Measurements from ENCODE around the gene CDH4. TPM values are rescaled to one million over a fixed set of nuclear protein-coding genes. Genes with fewer than 3 reads are reported as not detected.
"Not testable (repeated sequence)": the region's sequence is repeated elsewhere in the genome, so short reads cannot be mapped to it uniquely, and the experiment has no call there.

Gene CDH4
- total RNA-seq, 2 donors from 2014 or later: 0.19 to 0.65 TPM

- DNase-seq (ENCODE audit: low spot score): peak; percentile 75
- intact Hi-C loops (cut with DNase I): no loop called here
Observed at GRCh38 chr20:61394088-61394799, 142.2 kb downstream of the CDH4 start.

- intact Hi-C loops (cut with DNase I): no loop called here
- peak; percentile 58 for DNase-seq (ENCODE audit: low spot score)
Observed at GRCh38 chr20:61396262-61396848, 144.3 kb downstream of the CDH4 start.

- DNase-seq (ENCODE audit: low spot score): peak; percentile 32
- intact Hi-C loops (cut with DNase I): no loop called here
Observed at GRCh38 chr20:61397146-61397545, 145.1 kb downstream of the CDH4 start.

GRCh38 chr20:61397790-61398189 lies 145.7 kb downstream of the CDH4 start:
- intact Hi-C loops (cut with DNase I): no loop called here
- peak; percentile 54 for DNase-seq (ENCODE audit: low spot score)

DNA sequence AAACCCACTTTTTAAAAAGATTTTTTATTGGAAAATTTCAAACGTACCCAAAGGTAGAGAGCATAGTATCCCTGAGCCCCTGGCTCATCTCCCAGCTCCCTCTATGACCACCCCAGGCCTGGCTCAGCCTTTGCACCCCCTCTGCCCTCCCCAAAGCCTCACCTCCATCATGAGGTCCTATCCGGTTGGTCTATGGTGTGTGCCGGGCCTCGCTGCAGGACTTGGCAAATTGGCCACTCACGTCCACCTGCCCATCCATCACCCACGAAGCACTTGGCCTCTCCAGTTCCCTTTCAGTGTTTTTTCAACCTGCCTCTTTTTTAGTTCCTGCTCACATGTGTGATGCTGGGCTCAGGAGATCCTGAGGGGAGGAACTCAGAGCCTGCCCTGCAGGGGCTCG lies 147.4 kb downstream of the CDH4 start:
- no peak for DNase-seq (ENCODE audit: low spot score)
- intact Hi-C loops (cut with DNase I): no loop called here

- intact Hi-C loops (cut with DNase I): no loop called here
- no peak for DNase-seq (ENCODE audit: low spot score)
Observed at GRCh38 chr20:61400499-61400898, 148.4 kb downstream of the CDH4 start.

GRCh38 chr20:61404303-61404702 lies 152.2 kb downstream of the CDH4 start:
- no peak for DNase-seq (ENCODE audit: low spot score)
- intact Hi-C loops (cut with DNase I): no loop called here

GRCh38 chr20:61405007-61405406 lies 152.9 kb downstream of the CDH4 start:
- intact Hi-C loops (cut with DNase I): no loop called here
- DNase-seq (ENCODE audit: low spot score): peak; percentile 50

DNA sequence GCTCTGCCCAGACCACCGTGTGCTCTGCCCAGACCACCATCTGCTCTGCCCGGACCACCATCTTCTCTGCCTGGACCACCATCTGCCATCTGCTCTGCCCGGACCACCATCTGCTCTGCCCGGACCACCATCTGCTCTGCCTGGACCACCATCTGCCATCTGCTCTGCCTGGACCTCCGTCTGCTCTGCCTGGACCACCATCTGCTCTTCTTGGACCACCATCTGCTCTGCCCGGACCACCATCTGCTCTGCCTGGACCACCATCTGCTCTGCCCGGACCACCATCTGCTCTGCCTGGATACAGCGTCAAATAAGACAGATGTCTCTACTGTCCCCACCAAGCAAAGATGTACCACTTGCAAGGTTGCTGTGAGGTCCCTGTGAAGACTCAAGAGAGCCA lies 154.7 kb downstream of the CDH4 start:
- intact Hi-C loops (cut with DNase I); DNase-seq (ENCODE audit: low spot score): not testable (repeated sequence)

DNA sequence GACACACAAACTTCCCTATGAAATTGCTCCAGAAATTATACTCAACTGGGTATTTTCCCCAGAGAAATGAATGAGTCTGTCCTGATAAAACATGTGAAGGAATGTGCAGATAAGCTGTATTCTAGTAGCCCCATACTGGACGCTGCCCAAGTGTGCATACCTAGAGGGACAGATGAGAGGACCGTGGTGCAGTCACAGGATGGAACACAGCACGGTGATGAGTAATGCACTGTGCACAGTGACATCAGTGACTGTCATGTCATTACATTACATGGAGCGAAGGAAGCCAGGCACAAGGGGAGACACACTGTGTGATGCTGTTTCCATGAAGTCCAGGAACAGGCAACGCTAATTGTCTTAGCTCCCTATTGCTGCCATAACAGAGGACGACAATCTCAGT lies 155.5 kb downstream of the CDH4 start:
- DNase-seq (ENCODE audit: low spot score): peak; percentile 29
- intact Hi-C loops (cut with DNase I): no loop called here

GRCh38 chr20:61408951-61409740 lies 157.1 kb downstream of the CDH4 start:
- no peak for DNase-seq (ENCODE audit: low spot score)
- intact Hi-C loops (cut with DNase I): no loop called here

GRCh38 chr20:61411743-61412142 lies 159.7 kb downstream of the CDH4 start:
- DNase-seq (ENCODE audit: low spot score): no peak
- intact Hi-C loops (cut with DNase I): no loop called here

DNA sequence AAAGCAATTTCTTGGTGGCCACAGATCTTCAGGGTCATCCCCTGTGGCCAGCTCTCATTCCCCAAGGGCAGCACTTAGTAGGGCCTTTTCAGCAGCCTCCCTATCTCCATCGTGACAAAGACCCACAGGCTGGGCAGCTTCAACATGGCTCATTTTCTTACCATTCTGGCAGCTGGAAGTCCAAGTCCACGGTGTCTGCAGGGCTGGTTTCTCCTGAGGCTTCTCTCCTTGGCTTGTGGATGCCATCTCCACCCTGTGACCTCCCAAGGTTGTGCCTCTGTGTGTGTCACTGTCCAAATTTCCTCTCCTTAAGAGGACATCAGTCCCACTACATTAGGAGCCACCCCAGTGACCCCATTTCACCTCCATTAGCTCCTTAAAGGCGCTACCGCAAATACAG lies 161.7 kb downstream of the CDH4 start:
- no peak for DNase-seq (ENCODE audit: low spot score)
- intact Hi-C loops (cut with DNase I): no loop called here

- DNase-seq (ENCODE audit: low spot score): no peak
- intact Hi-C loops (cut with DNase I): no loop called here
Observed at GRCh38 chr20:61414455-61414991, 162.5 kb downstream of the CDH4 start.

- intact Hi-C loops (cut with DNase I): no loop called here
- DNase-seq (ENCODE audit: low spot score): no peak
Observed at GRCh38 chr20:61416546-61416945, 164.5 kb downstream of the CDH4 start.

GRCh38 chr20:61417221-61417941 lies 165.3 kb downstream of the CDH4 start:
- DNase-seq (ENCODE audit: low spot score): no peak
- intact Hi-C loops (cut with DNase I): no loop called here

- DNase-seq (ENCODE audit: low spot score): no peak
- intact Hi-C loops (cut with DNase I): no loop called here
Observed at GRCh38 chr20:61419010-61419409, 166.9 kb downstream of the CDH4 start.

- intact Hi-C loops (cut with DNase I): no loop called here
- DNase-seq (ENCODE audit: low spot score): no peak
Observed at GRCh38 chr20:61419501-61419900, 167.4 kb downstream of the CDH4 start.

DNA sequence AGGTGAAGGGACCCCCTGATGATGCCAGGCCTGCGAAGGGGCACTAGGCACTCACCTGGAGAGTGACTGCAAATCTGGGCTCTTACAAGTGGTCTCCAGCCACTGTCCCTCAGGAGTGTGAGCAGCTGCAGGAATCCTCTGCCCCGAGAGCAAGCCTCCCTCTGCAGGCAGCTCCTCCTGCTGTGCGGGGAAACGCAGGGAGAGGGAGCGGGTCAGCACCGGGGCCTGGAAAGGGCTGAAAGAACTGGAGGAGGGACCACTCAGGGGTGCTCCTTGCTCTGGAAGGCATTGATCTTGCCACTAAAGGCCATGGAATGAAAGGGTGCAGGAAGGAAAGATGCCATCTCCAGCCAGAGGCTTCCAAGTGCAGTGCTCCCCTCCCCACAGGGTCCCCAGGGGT lies 168.0 kb downstream of the CDH4 start:
- intact Hi-C loops (cut with DNase I): no loop called here

GRCh38 chr20:61420781-61421180 lies 168.7 kb downstream of the CDH4 start:
- DNase-seq (ENCODE audit: low spot score): no peak
- intact Hi-C loops (cut with DNase I): no loop called here

More for the DNA sequence above, 168.0 kb downstream of the CDH4 start:
- DNase-seq (ENCODE audit: low spot score): peak; percentile 49

Data from posterior vena cava (tissue), 2 donors.